HT1080 (cell line): Measurements from ENCODE around the gene AFAP1. TPM values are rescaled to one million over a fixed set of nuclear protein-coding genes. Genes with fewer than 3 reads are reported as not detected.
A peak's percentile ranks its signal among the peaks of the same experiment; 100 is the strongest.

ENCODE experiments used
- DNase-seq: peaks from one replicate; pipeline ENCODE4 v3.0.0-alpha.2; 2015; ENCODE audit warnings: low read depth
- total RNA-seq: library from RNA; depleted of rRNA; stranded (reverse); fragments of >200 nt; shearing (Covaris generic); gene quantifications from 2 replicates; pipeline ENCODE4 v1.2.3, GENCODE V29; 2014

The AFAP1 gene
- total RNA-seq, 1 experiment from 2014 or later = 11.3 TPM

- DNase-seq = no peak
Measured at GRCh38 chr4:7806338-7807090, 133.1 kb downstream of the AFAP1 start.

GRCh38 chr4:7805533-7806337, 133.9 kb downstream of the AFAP1 start:
- DNase-seq = peak; percentile 47

GRCh38 chr4:7804756-7805385, 134.8 kb downstream of the AFAP1 start:
- no peak for DNase-seq

DNA sequence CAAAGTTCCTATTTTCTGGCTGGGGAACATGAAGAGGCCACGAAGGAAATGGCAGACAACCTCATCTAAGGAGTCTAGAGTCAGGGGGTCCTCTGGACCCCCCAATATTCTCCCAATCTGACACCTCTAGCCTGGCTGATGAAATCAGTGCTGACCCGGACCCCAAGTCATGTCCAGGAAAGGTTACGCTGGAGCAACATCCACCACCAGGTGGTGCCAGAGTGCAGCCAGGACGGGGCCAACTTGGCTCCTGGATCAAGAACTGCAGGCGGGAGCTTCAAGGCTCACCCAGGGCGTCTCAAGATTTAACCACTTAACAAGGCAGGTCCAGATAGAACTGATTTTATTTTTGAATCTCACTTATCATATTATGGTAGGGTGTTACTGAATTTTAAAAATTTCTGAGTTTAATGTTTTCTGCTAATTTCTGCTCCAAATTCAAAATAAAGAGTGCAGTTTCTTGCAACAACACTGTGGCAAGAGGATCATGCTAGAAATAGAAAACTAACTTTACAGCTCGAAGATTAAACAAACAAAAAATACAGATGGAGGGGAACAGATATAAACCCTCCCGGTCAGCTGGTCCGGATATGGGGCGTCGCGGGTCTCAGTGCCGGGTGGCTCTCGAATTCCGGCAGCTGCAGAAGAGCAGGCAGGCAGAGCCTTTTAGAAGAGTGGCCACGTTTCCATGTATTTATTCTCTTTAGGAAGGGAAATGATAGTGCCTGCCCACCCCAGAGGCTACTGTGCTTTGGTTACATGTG, 135.5 kb downstream of the AFAP1 start:
- peak; percentile 53 for DNase-seq

- no peak for DNase-seq
Measured at GRCh38 chr4:7803371-7803770, 136.3 kb downstream of the AFAP1 start.

DNA sequence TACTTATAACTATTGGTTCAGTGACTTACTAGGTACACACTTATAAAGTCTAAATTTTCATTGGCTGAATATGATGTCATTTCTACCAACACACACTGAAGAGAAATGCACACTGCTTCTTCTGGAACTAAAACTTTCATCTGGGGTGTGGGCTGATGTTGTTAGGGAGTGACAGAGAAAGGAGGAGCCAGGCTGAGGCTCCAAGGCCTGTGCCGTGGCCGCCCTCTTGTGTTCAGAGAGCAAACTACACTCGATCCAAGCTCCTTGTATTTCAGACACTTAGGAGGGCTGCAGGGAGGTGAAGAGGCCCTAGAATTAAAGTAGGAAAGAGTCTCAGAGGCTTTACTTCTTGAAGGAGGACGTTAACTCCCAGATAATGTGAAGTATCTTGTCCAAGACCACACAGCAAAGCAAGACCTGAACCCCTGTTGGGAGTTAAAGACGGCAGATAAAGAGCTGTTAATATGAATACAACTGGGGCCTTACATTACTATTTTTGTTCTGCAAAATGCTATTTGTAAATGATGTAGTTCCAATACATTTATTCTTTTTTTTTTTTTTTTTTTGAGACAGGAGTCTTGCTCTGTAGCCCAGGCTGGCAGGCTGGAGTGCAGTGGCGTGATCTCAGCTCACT, 137.5 kb downstream of the AFAP1 start:
- DNase-seq = peak; percentile 79

DNA sequence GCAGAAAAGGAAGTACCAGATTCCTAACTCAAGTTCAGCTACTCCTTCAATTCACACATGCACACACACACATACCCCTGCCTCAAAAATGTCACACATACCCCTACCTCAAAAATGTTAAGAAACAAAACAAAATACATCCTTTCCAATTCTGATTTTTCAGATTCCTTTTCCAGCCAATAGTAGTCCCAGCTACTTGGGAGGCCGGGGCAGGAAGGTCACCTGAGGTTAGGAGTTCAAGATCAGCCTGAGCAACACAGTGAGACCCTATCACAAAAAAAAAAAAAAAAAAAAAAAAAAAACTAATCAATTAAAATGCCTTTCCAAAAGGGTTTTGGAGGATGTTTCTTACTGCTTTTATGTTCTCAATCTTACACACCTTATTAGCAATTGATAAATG, 138.0 kb downstream of the AFAP1 start:
- DNase-seq = no peak

GRCh38 chr4:7801001-7801400, 138.7 kb downstream of the AFAP1 start:
- no peak for DNase-seq

DNA sequence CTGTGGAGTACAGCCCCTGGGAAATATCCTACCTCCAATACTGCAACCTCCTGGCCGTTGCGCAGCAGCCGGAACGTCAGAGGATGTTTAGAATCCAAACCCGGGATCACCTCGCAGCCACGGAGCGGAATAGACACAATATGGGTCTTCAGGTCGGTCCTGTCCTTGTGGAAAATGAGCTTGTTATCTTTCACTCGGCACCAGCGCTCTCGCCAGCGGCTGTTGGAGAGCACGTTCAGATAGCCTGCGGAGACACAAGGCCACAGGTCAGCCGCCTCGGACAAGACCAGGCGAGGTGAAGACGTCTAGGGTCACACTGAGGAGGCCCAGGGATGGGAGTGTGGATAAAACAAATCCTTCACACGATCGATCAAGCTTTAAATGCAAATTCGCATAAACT, 139.3 kb downstream of the AFAP1 start:
- no peak for DNase-seq

DNA sequence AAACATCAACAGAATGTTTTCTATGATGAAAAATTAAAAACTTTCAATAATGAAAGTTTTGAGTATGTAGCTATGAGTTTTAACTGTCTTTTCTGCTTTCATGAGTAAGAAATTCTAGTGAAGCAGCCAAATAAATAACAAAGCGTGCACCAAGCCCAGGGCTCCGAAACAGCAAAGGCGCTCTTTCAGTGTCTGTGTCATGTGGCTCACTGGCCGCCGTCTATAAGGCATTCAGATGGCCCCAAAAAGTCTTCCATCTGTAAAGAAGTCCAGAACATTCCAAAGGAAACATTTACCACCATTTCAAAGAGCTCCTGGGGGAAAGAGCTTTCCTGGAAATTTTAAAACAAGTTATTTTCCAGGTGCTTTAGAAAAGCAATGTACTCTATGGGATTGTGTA, 139.9 kb downstream of the AFAP1 start:
- DNase-seq = no peak

DNA sequence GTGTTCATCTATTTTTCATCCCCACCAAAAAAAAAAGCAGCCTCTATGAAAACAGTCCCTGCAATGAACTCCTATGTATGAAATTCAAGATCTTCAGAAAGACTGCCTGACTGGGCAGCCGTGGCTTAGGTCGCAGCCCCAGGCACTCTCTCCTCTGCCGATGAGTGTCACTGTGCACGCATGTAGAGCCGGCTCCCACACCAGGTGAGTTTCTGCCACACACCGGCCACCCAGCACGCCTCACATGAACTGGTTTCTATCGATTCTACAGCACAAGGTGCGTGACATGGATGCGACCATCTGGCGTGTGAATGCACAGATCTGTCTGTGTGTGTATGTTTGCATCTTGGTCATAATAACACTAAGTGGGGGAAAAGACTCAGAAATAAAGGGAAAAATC, 140.4 kb downstream of the AFAP1 start:
- no peak for DNase-seq

GRCh38 chr4:7798178-7798995, 141.3 kb downstream of the AFAP1 start:
- DNase-seq = no peak

DNA sequence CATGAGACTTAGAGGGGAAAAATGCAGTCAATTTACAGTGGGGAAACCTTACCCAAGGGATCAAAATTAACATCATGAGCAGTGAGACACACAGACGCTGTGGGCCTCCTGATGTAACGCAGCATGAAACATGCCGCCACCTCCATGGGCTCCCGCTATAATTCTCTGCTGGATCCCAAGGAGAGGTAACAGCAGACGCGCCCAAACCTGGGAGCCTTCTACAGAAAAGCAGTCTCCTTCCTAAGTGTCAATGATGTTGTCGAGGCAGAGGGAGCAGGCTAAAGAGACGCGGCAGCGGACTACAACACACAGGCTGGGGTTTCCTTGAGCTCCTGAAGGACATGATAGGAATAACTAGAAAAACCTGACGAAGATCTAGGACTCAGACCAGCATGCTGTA, 142.3 kb downstream of the AFAP1 start:
- no peak for DNase-seq

GRCh38 chr4:7795983-7796382, 143.7 kb downstream of the AFAP1 start:
- DNase-seq = no peak

DNA sequence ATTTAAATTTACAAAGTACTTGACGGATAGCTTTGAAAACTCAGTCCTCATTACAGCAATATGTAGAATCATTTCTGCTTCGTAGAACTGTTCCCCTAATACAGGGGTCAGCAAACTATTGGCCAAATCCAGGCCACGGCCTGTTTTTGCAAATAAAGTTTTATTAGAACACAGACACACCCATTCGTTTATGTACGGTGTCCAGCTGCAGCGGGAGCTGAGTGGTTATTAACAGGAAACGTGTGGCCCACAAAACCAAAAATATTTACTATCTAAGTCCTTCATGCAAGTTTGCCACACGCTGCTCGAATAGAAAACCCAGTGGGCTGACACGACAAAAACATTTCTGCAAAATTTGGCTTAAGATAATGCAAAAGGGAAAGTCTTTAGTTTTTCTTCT, 146.5 kb downstream of the AFAP1 start:
- no peak for DNase-seq

GRCh38 chr4:7792616-7793015, 147.0 kb downstream of the AFAP1 start:
- DNase-seq = no peak

- no peak for DNase-seq
Measured at GRCh38 chr4:7790999-7791398, 148.7 kb downstream of the AFAP1 start.

GRCh38 chr4:7790023-7790422, 149.6 kb downstream of the AFAP1 start:
- no peak for DNase-seq

DNA sequence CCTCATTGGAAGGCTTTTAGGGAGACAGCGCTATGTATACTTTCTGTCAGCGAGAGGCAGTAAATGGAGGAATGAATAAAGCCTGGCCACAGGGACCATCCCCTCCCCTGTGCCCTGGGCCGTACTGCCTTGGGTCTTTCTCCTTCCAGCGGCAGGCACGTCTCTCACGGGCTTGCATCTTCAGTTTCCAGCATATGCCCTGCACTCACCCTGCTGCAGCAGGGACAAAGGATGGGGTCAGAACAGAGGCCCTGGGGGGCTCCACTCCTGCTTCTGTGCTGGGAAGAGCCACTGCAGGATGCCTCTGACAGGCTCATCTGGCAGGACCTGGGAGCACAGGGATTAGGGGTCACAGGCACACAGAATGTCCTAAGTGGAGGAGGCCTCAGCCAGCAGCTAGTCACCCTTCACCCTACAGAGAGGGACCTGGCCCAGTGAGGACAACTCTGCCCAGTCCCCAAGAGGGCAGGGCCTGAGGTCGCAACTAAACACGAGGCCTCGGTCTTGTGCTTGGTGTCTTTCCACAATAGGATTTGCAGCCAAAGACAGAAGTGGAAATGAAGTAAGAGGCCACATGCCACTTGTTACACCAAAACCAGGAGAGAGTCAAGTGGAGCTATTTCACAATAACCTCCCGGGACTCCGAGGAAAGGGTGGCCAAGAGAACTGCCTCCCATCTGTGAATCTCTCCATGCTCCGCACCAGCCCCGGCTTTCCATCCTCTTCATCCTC, 150.8 kb downstream of the AFAP1 start:
- DNase-seq = no peak

GRCh38 chr4:7788193-7788592, 151.5 kb downstream of the AFAP1 start:
- DNase-seq = no peak
